COLO668 (cell line): Measurements from ENCODE around the gene IGSF10.

Source experiments
- DNase-seq: peaks from one replicate; lab custom pipeline; 2025; ENCODE audit not compliant: unreplicated experiment; lab: John Stamatoyannopoulos, UW

The IGSF10 gene

GRCh38 chr3:151462278-151462780 lies 1.5 kb upstream of the IGSF10 start:
- no peak for DNase-seq

- no peak for DNase-seq
Observed at GRCh38 chr3:151460228-151460627, 633 bp downstream of the IGSF10 start.

DNA sequence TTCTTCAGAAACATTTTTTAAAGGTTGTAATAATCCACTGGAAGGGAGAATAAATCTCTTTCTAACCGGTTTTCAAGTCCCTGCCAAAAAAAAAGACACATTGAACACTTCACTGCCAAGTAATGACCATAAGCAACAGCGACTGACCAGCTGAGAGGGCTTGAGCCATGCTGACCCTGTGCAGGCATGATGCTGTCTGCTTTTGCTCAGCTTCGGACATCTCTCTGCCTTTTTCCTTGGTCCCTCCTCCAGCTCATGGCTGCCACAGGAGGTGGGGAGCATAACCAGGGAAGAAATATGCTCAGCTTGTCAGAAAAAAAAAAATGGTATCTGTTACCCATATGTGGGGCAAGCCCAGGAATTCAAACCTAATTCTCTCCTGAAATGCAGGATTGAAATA lies 1.5 kb downstream of the IGSF10 start:
- DNase-seq: no peak

DNA sequence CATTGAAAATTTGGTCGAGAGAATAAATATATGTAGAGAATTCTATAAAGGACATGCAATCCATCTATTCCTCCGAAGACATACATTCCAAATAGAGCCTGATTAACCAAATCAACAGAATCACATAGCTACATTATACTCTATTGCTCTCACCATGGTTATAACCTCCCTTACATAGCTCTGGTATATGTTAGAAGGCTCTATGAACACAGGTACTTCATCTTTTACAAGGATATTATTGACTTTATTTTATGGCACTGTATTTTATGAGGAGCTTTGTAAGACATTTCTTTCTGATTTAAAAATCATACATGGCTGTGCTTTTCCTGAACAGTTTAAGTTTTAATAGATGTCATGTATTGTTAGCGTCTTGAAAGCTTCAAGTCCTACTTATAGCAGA lies 4.8 kb downstream of the IGSF10 start:
- DNase-seq: no peak

GRCh38 chr3:151452841-151453240 lies 8.0 kb downstream of the IGSF10 start:
- no peak for DNase-seq

GRCh38 chr3:151452368-151452767 lies 8.5 kb downstream of the IGSF10 start:
- DNase-seq: no peak

DNA sequence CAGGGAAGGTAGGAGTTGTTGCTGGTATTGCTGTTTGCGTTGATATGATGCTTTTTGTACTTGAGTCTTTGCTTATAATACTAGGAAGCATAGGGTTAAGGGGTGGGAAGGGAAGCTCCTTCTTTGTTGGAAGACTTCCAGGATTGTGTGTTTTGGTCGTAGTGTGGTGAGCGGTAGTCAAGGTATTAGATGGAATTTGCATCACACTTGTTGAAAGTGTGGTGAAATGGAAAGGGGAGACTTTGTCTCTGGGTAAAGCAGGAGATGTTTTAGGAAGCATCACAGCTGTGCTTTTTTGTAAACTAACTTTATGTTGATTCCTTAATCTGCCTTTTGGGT lies 14.9 kb downstream of the IGSF10 start:
- DNase-seq: no peak

DNA sequence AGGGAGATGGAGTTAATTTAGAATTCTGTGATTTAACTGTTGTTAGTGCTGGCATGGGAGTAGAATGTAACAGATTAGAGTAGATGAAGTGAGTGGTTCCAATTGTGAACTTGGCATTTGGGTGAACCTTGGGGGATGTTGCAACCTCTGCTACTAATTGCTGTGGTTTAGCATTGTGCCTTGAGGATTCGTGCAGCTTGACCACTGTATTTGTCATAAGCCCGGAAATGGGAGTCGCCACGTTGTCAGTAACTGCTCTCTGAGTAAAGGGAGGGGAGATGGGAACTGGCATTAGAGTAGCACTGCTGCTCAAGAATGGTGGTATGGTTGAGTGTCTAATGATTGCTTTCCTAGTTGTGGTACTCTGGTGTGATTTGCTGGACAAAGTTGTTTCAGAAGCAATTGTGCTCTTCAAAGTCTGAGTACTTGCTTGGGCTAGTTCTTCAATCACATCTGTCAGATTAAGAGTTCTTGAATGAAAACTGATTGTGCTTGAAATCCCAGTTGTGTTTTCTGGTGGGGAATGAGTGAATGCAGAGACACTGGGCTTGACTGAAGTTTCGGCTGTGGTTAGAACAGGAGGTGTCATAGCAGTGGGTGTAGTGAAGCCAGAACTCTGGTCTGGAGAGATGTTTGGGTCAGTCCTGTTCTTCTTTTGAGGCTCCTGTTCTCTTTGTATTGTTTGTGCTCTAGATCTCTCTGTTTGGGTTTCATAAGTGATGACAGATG lies 15.4 kb downstream of the IGSF10 start:
- no peak for DNase-seq

DNA sequence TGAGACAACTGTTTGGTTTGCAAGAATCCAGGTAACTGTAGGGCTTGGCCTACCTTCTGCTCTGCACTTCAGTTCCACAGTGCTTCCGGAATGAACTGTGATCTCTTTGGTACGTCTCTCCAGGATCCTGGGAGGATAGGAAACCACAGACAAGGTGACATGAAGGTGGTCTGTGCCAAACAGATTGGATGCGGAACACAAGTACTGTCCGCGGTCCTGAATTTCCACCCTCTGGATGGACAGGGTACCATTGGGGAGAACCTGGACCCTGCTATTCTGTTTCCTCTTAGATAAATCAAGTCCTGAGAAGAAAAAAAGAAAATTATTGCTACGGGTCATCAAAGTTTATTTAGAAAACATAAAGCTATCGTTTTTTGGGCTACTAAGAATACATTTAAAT lies 17.3 kb downstream of the IGSF10 start:
- DNase-seq: no peak

- DNase-seq: no peak
Observed at GRCh38 chr3:151440940-151441339, 19.9 kb downstream of the IGSF10 start.

DNA sequence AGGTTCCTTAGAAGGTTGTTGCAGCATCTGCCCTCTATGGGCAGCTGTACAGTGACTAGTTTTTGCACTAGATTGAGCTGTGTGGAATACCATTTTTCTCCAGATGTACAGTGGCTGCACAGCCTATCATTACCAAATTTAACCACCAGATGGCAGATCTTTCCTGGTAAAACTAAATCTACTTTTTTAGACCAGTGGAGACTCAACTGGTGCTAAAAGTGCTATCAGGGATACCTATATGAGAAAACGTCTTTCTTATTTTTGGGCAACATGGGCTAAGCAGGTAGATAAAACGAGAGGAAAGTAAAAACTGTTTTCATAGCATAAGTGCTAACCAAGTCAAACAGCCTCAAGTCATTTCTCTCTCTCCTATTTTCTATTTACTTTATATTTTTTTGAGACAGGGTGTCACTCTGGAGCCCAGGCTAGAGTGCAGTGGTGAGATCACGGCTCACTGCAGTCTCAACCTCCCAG lies 21.2 kb downstream of the IGSF10 start:
- peak; percentile 1 for DNase-seq

- DNase-seq: no peak
Observed at GRCh38 chr3:151437906-151438305, 23.0 kb downstream of the IGSF10 start.

DNA sequence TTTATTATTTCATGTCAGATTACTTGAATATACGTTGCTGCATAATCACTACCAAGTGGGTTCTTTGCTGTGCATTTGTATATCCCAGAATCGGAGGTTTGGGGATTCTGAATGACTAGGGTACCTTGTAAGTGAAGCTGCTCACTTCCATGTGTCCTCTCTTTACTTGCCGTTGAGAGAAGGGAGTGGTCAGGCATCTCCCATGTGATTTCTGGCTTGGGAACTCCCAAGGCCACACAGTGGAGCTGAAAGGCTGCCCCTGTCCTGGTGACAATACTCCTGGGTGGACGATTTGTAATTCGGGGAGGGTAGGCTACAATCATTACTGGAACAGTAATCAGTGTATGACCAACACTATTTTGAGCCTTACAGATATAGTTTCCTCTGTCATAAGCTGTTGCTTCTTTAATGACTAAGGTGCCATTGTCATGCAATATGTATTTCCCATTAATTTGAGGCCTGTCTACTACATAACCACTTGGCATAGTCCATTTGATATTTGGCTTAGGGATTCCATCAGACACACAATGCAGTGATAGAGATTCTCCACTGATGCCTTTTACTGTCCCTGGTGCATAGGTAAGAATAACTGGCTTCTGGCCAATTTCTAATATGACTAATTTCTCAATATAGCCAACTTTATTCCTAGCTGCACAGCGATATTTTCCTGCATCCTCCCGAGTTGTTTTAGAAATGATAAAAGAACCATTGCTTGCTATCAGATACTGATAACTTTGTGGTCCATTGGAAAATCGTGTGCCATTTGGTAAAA lies 24.0 kb downstream of the IGSF10 start:
- DNase-seq: no peak

GRCh38 chr3:151434151-151434890 lies 26.5 kb downstream of the IGSF10 start:
- no peak for DNase-seq

DNA sequence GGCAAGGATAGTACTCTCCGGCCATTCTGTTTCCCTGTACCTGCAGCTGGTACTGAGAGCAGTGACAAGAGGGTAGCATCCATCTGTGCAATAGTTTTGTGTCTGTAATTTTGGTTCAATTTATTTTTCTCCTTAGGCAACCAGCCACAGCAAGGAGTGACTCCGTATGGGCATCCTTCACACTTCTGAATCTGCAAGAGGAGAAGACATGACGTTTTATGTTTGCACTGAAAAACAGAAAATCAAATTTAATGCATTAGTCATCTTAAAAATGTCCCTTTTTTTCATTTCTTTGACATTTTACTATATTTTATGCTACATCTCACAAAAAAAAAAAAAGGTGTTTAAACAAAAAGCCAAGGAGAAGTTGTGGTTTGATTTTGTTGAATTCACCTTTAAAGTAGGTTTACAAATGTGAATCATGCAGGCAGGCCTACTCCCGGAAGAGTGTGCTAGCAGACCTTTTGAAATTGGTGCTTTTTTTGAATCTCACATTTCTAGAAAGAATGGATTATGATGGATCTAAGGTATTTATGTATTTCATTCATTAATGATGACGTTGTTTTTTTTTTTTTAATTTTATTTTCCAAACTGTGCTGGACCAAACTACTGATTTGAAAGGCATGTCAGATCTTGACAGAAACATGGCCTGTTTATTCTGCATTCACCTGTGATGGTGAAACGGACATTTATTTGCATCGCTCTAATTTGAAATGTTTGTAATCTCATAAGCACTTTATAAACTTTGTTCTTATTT lies 28.1 kb downstream of the IGSF10 start:
- no peak for DNase-seq

- DNase-seq: no peak
Observed at GRCh38 chr3:151431940-151432339, 28.9 kb downstream of the IGSF10 start.

- DNase-seq: no peak
Observed at GRCh38 chr3:151430821-151431484, 29.9 kb downstream of the IGSF10 start.

GRCh38 chr3:151428386-151428785 lies 32.5 kb downstream of the IGSF10 start:
- no peak for DNase-seq

- no peak for DNase-seq
Observed at GRCh38 chr3:151426341-151426657, 34.6 kb downstream of the IGSF10 start.

GRCh38 chr3:151425627-151426340 lies 35.1 kb downstream of the IGSF10 start:
- no peak for DNase-seq
